GM21360 (cell line): ENCODE measurements around the gene RAP1GDS1.
"Not testable (repeated sequence)": the region's sequence is repeated elsewhere in the genome, so short reads cannot be mapped to it uniquely, and the experiment has no call there.

Source experiments
- ATAC-seq: cut with Tn5 transposase; IDR thresholded peaks from one replicate; pipeline ENCODE4 v1.9.1; 2021; ENCODE audit warnings: mild to moderate bottlenecking, moderate library complexity; ENCODE audit not compliant: unreplicated experiment

RAP1GDS1 gene

DNA sequence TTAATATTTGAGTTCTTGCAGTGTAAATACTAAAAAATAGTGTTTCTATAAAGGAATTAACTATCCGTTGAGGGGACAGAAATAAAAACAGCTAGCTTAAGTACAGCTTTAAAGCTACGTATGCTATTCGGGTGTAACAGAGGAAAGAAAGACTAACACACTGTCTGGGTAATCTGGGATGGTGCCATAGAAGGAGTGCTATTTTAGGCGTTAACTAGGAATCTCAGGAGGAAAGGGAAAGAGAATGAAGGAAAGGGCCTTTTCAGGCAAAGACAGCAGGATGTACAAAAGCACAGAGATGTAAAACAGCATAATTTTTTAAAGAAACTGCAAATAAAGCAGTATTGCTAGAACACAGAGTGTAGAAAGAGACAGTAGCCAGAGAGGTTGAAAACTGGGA is 161.8 kb downstream of the RAP1GDS1 start:
- ATAC-seq = no peak

DNA sequence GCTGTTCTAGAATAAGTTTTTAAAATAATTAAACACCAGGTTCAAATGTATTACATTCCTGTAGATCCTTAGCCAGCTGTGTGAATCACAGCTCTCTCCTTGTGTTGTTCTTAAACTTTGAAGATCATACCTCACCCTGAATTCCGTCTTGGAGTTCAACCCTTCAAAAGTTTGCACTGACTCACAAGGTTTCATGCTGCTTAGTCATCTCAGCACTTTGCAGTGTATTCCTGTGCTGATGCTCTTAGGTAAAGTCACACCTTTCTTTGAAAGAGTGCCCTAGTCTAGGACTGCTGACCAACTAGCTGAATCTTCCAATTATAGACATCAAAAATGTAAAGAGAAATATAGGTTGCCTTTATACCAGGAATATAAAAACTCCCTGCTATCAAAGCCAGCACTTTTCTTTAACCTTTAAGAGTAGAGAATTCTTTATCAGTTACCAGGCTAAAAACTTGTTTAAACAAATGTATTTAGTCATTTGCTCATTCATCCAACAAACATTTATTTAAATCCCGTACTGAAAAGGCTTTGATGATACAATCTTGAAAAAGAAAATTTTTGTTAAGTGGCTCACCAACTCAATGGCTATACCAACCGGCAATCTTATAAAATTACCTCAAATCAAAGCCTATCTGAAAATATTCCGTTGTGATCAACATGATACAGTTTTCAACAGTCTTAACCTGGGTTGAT is 169.7 kb downstream of the RAP1GDS1 start:
- ATAC-seq = no peak

DNA sequence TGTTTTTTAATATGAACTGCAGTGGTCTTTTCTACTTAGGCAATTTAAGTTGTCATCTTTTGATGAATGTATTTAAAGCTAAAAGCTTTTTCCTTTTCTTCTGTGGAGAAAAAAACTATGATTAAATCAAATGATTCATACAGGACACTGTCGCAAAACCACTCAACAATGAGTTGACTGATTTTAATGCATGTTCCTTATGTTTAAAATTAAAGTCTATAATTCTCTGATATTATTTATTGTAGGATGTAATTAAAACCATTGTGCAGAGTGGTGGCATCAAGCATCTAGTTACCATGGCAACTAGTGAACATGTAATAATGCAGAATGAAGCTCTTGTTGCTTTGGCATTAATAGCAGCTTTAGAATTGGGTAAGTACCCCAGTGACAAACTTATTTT is 172.5 kb downstream of the RAP1GDS1 start:
- ATAC-seq = no peak

DNA sequence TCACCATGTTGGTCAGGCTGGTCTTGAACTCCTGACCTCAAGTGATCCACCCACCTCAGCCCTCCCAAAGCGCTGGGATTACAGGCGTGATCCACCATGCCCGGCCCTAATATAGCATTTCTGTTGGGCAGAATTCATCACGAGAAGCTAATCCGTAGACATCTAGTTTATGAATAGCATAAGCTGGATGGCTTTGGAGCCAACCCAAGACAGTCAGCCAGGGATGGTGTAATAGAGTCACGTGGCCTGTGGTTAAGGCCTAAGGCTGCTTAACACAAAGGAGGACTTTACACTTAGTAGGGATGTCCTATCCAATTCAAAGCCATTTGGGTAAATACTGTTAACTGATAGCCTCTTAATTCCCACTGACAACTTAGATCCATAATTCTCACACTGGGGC is 173.6 kb downstream of the RAP1GDS1 start:
- ATAC-seq = no peak

DNA sequence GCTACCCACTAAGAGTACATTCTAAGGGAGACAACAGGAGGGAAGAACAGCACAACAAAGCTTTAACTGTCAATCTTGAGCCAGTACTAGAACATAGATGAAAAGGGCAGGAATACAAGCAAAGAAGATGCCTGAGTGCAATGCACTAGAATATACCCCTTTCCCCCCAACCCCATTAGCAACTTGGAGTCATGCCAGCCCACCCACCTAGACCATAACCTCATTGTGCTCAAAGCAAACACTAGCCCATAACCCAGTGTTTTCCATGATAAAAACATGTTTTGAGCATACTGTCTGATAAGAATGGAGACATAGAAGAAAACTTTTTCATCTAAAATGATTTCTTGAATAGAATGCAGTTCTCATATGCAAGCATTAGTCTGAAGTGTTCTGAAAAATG is 183.2 kb downstream of the RAP1GDS1 start:
- ATAC-seq = no peak

DNA sequence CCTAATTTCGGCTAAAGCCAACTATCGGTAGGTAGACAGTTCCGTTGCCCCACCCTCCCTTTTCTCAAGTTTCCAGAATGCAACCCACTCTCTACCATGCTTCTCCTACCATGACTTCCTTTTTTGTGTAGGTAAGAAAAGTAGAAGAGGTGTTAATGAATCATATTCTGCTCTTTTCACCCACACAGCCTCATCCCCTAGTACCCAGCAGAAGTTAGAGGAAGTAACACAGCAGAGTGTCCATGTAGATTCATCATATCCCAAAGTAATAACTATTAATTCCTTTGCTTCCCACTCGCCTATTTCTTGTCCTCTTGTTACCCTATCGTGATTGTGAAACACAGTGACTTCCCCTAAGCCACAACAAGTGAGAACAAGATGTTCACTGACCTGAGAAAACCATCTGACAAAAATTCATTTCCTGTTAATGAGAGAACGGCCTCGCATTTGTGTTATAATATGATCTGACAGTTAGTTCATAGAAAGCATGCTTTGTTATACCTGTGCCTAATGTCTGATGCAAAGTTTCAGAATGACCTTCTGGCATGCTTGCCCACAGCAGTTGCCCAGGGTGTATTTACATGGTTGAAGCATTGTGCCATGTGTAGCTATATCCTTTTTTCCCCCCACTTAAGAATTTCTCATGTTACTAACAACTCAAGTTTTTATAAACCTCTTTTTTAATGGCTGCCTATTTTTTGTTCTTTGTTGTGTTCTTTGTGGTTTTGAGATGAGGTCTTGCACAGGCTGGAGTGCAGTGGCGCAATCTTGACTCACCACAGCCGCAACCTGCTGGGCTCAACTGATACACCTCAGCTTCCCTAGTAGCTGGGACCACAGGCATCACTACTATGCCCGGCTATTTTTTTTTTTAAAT is 185.6 kb downstream of the RAP1GDS1 start:
- peak; percentile 76 for ATAC-seq

DNA sequence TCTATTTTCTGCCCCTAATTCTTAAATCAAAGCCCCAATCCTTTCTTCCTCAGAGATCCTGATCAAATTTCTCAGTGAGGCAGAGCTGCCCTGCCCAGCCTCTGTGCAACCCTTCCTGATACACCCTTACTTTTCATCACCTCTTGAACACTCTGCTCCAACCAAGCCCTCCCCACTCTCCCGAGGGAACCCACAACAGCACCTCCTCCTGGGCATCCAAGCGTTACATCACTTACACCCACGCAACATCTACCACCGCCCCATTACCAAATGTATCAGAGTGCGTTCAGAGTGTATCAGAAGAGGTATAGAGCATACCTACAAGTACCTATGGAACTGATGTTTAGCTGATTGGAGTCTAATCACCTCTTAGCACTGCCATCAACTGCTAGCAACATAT is 186.5 kb downstream of the RAP1GDS1 start:
- no peak for ATAC-seq

DNA sequence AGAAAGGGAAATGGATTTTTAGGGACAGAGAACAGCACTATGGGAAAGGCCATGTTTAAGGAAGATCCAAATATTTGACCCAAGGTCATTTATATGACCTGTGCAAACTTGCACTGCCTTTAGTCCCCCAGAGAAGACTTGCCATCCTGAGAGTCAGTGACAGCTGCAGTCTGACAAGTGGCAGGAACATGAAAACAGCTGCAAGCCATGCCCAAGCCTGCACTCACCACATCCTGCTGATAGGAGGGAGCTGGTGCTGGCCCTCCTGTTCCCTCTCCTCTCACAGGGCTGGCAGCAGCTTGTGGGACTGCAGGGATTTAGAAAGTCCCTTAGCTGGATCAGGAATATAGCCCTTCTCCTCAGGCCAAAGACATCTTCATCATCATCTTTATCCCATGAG is 187.7 kb downstream of the RAP1GDS1 start:
- ATAC-seq = no peak

DNA sequence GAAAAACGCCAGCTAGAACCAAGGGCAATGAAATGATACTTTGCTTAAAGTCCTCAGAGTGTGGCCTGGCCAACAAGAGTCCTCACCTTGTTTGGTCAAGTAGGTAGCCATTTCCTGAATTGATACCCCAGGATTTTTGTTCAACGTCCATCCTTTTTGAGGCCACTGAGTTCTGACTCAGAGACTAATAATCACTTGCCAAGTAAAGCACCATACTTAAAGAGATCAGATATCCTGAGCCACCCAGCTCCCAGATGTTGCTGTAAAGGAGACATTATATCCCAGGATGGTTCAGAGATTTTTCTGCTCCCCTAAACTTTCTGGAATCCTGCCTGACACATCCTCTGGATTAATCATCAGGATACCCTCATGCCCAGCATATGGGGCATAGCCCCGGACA is 190.9 kb downstream of the RAP1GDS1 start:
- no peak for ATAC-seq

DNA sequence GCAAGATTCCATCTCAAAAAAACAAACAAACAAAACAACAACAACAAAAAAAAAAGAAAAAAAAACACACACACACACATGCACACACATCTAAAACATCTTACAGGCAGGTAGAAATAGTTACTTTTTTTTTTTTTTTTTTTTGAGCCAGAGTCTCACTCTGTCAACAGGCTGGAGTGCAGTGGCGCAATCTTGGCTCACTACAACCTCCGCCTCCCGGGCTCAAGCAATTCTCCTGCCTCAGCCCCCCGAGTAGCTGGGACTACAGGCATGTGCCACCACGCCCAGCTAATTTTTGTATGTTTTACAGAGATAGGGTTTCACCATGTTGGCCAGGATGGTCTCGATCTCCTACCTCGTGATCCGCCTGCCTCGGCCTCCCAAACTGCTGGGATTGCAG is 196.2 kb downstream of the RAP1GDS1 start:
- not testable (repeated sequence) for ATAC-seq

DNA sequence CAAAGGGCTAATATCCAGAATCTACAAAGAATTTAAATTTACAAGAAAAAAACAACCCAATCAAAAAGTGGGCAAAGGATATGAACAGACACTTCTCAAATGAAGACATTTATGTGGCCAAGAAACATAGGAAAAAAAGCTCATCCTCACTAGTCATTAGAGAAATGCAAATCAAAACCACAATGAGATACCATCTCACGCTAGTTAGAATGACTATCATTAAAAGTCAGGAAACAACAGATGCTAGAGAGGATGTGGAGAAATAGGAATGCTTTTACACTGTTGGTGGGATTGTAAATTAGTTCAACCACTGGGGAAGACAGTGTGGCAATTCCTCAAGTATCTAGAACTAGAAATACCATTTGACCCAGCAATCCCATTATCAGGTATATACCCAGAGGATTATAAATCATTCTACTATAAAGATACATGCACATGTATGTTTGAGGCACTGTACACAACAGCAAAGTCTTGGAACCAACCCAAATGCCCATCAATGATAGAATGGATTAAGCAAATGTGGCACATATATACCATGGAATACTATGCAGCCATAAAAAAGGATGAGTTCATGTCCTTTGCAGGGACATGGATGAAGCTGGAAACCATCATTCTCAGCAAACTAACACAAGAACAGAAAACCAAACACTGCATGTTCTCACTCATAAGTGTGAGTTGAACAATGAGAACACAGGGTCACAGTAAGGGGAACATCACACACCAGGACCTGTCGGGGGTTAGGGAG is 200.1 kb downstream of the RAP1GDS1 start:
- ATAC-seq = not testable (repeated sequence)

DNA sequence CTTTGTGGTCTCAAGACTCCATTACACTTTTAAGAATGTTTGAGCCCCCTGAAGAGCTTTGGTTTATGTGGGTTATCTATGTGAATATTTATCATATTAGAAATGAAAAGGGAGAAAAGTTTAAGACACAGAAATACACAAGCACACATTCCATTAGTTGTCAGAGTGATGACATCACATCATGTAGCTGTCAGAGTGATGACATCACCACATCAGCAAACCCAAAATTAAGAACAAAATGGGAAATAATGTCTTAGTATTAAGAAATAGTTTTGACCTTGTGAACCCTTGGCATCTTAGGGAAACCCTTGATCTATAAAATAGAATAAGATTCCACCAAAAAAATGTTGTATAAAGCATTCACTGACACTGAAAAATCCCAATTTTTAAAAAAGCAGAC is 201.3 kb downstream of the RAP1GDS1 start:
- ATAC-seq = no peak

DNA sequence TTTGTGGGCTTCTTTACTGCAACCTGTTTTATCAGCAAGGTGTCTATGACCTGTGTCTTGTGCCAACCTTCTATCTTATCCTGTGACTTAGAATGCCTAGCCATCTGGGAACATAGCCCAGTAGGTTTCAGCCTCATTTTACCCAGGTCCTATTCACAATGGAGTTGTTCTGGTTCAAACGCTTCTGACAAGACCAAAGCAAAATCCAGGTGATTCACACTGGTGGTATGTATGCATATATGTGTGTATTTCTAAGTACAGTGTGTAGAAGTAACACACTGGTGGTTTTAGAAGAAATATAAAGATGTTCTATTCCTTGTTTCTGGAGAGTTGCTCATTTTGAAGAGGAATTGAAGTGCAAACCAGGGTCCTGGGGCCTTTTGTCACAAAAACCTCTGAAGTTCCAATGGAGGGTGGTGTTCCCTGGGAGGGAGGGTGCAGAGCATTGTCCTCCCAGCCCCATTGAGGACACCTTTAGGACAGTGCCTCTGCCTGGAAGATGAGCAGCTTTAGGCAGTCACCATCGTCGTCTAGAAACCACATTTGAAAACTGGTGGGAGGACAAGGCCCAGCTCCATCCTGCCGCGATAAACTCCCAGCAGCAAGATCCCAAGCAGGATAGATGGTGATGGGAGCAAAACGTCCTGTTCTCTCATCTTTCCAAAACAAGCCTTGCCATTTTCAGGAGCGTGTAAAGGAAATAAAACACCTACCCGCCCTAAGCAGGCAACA is 205.8 kb downstream of the RAP1GDS1 start:
- no peak for ATAC-seq

DNA sequence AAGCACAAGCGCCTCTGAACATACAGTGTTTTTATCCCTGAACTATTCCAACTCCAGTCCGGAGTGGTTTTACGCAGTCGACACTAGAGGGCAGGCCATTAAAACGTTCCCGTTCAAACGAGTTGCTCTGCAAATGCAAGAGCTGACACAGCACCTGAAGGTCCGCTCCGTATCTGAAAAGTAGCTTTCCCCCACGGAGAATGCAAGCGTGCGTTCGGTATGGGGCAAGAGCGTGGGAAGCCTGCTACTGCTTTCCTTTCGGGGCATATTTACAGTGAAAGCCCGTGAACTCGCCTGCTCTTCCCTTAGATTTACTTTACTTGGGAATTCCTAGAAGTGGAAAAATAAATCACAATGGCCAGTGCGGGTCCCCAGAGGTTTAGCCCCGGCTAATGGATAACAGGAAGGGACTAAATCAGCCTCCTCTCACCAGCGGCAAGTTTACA is 206.5 kb downstream of the RAP1GDS1 start:
- ATAC-seq = peak; percentile 94

DNA sequence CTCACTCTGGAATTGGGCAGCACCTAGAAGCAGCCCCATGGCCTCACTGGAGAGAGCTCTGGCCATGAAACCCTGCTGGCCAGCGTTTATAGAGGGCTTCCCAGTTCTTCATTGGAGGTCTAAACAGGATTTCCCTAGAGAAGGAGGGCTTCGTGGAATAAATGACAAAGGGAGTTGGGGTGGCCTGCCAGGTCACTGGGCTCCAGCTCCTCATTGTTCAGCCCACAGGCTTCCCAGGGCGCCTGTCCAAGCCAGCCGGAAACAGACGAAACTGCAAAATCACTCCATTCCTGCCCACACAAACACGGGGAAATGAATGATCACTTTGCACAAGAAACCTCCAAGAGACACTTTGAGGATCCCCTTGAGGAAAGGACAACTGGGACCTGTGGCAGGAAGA is 207.5 kb downstream of the RAP1GDS1 start:
- no peak for ATAC-seq

DNA sequence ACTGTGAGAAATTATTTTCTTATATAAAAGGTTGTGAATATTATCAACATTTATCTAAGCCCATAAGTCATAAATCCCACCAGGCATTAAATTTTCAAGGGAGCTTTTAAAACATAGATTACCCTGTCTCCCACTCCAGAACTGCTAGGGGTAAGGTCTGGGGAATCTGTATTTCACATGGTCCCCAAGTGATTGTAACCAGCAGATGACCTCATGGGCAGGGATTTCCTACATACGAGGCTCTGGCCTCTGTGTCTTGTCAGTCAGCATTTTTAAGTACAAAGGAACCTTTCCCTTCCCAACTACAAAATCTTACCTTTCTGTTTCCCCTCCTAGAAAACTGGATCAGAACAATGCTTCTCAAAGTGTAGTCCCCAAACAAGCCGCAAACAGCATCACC is 208.6 kb downstream of the RAP1GDS1 start:
- no peak for ATAC-seq

DNA sequence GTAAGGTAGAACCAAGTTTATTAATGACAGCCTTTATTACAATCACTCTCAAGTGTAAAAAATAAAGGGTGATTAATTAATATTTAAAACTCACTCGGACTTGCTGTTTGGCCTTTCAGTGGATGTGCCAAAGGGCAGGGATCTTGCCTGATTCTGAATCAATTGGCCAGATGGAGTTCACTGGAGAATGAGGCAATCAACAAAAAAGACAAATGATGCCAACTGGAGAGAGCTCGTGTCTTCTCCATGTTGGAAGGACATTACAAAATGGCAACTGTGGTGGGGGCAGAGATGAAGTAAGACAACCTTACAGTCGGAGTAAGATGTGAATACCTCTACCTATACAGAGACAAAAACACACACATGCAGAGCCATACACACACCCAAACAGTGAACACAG is 209.2 kb downstream of the RAP1GDS1 start:
- no peak for ATAC-seq

DNA sequence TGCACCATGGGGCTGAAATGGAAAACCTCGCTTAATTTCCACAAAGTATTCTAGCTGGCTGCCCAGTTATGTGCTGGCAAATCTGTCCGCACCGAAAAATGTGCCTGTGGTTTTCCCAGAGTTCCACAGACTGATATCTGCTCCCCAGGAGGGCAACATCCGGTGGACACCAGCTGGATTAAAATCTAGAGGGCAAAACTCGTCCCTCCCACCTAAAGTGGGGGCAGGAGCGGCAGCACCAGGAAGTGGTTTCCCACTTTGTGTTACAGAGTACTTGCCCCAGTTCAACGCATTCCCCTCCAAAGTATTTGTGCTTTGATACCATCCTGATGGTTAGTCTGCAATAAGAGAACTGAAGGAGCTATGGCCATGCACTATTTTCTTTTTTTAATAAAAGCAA is 209.6 kb downstream of the RAP1GDS1 start:
- ATAC-seq = no peak

DNA sequence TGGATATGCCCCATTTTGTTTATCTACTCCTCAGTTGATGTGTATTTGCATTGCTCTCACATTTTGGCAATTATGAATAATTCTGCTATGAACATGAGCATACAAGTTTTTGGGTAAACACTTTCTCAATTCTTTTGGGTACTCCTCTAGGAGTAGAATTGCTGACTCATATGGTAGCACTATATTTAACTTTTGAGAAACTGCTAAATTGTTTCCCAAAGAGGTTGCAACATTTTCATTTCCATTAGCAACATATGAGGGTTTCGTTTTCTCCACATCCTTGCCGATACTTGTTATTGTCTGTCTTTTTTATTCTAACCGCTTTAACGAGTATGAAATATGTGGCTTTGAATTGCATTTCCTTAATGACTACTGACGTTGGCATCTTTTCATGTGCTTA is 211.9 kb downstream of the RAP1GDS1 start:
- no peak for ATAC-seq

DNA sequence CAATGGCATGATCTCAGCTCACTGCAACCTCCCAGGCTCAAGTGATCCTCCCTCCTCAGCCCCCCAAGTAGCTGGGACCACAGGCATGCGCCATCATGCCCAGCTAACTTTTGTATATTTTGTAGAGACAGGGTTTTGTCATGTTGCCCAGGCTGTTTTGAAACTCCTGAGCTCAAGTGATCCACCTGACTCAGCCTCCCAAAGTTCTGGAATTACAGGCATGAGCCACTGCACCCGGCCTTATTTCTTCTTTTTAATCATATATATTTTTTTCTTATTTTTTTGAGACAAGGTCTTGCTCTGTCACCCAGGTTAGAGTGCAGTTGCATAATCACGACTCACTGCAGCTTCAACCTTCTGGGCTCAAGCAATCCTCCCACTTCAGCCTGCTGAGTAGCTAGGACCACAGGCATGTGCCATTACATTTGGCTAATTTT is 213.2 kb downstream of the RAP1GDS1 start:
- no peak for ATAC-seq

DNA sequence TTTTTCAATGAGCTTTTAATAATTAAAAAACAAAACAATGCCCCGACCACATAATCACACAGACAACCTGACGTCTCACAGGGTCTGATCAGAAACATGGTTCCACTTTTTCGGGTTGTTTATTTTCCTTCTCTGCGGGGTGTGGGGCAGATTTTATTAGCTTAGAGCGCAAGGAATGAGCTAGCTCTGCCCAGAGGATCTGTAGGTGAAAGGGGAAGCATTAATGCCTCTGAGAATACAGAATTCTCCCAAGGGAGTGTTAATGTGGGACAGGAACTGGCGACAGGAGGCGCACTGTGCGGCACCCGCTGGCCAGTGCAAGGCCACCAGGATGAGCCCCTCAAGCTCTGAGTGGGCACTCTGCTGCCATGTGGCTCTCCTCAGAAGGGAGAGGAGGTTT is 215.7 kb downstream of the RAP1GDS1 start:
- no peak for ATAC-seq
